Measurements from ENCODE around the gene SLC35A5. TPM values are rescaled to one million over a fixed set of nuclear protein-coding genes. Genes with fewer than 3 reads are reported as not detected.
"Not testable (repeated sequence)": the region's sequence is repeated elsewhere in the genome, so short reads cannot be mapped to it uniquely, and the experiment has no call there.

SLC35A5 gene, protein sequence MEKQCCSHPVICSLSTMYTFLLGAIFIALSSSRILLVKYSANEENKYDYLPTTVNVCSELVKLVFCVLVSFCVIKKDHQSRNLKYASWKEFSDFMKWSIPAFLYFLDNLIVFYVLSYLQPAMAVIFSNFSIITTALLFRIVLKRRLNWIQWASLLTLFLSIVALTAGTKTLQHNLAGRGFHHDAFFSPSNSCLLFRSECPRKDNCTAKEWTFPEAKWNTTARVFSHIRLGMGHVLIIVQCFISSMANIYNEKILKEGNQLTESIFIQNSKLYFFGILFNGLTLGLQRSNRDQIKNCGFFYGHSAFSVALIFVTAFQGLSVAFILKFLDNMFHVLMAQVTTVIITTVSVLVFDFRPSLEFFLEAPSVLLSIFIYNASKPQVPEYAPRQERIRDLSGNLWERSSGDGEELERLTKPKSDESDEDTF
- 40.5 and 53.6 TPM in 2 replicates for polyA plus RNA-seq (2011; rRNA removed)
- polyA minus RNA-seq (2011; rRNA and poly(A)+ RNA removed): 28.7 and 34.8 TPM in 2 replicates

DNA sequence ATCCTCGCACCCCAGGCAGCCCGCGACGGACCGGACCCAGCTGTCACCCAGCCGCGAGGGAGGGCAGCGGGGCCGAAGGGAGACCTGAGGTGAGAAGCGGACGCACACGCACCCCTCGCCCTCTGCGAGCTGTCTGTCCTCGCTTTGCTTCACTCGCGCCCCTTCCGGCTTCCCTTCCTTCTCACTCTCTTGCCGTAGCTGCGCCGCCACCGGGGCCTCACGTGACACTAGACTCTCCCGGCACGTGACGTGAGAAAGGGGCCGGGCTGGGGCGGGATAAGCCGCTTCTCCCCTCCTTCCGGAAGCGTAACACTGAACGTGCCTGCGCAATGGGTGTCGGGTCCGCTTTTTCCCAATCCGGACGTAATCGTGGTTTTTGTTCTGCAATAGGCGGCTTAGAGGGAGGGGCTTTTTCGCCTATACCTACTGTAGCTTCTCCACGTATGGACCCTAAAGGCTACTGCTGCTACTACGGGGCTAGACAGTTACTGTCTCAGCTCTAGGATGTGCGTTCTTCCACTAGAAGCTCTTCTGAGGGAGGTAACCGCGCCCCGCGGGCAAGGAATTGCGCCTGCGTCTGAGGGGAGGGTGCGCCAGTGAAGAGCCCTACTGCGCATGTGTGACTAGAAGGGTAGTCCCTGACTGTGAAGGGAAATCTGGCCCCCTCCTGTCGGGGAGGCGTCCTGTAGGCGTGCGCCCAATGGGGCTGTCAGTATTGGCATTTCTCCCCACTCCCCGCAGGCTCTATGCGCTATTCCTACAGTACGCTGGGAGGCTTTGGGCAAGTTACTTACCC is at the start of gene SLC35A5, which contains the start of gene ATG3:
Gene SLC35A5, plus strand, starts transcription at position 312 of the 796 bp plus-strand sequence. CDS start 1,359 bp downstream, outside the sequence.
Gene ATG3, minus strand, starts transcription at position 229 of the 796 bp plus-strand sequence. CDS start 434 bp downstream, outside the sequence.
- TF ChIP-seq, protein P1, sequence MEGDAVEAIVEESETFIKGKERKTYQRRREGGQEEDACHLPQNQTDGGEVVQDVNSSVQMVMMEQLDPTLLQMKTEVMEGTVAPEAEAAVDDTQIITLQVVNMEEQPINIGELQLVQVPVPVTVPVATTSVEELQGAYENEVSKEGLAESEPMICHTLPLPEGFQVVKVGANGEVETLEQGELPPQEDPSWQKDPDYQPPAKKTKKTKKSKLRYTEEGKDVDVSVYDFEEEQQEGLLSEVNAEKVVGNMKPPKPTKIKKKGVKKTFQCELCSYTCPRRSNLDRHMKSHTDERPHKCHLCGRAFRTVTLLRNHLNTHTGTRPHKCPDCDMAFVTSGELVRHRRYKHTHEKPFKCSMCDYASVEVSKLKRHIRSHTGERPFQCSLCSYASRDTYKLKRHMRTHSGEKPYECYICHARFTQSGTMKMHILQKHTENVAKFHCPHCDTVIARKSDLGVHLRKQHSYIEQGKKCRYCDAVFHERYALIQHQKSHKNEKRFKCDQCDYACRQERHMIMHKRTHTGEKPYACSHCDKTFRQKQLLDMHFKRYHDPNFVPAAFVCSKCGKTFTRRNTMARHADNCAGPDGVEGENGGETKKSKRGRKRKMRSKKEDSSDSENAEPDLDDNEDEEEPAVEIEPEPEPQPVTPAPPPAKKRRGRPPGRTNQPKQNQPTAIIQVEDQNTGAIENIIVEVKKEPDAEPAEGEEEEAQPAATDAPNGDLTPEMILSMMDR (IDR thresholded peaks at IDR 0.05; ENCODE audit: low read depth, low read length): no peak
- POLR2A ChIA-PET: interaction anchor here (0.6 to 1.0 kb wide), 5 partner anchors 67 to 452 kb away, joined by 3 to 4 read pairs (median 3); no protein-coding TSS in a partner anchor
- Histone ChIP-seq H3K27me3 (ENCODE audit: control insufficient read depth, insufficient read depth, low read length) (no peaks in the 10 kb centered on the region), H3K27ac (ENCODE audit: low read depth, low read length) (peak within 1 kb of the TSS; percentile 99), H3K4me3 (ENCODE audit: low read depth, low read length) (peak within 1 kb of the TSS; percentile 95), H3K9me3 (ENCODE audit: control insufficient read depth, insufficient read depth, low read length) (no peaks in the 10 kb centered on the region; the same call in 1 of the 2 replicates)
- DNase-seq (ENCODE audit: low read depth, low spot score): peak; percentile 98
- CTCF ChIA-PET: interaction anchor here (0.6 to 1.3 kb wide), 6 partner anchors 20 to 1482 kb away, joined by 3 to 5 read pairs (median 3); no protein-coding TSS in a partner anchor

DNA sequence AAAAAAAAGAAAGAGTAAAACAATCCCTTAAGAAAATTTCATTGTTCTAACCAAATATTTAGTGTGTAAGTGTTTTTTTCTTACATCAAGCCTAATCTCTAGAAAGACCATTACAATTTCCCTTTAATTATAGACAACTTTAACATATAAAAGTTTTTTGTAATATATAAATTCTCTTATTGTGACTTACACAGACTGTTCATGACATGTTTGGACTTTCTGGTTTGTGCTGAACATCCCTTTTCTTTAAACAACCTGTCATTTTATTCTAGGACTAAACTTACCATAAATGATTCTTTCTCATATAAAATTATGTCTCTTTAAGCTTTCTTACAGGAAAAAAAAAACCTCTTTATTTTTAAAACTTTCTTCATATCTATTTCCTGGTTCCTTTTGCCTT is 49.5 kb upstream of the SLC35A5 start:
- CTCF ChIA-PET: interaction anchor here (0.6 kb wide), 1 partner anchor 48 kb away, joined by 7 read pairs; no protein-coding TSS in a partner anchor
- TF ChIP-seq, protein P1 (IDR thresholded peaks at IDR 0.05; ENCODE audit: low read depth, low read length): no peak
- no peak overlapping the region for H3K4me3 ChIP-seq (ENCODE audit: low read depth, low read length)
- DNase-seq (ENCODE audit: low read depth, low spot score): no peak
- POLR2A ChIA-PET: no interaction called here
- no peak overlapping the region for H3K27ac ChIP-seq (ENCODE audit: low read depth, low read length)
- H3K9me3 ChIP-seq (ENCODE audit: control insufficient read depth, insufficient read depth, low read length): no peaks in the 10 kb centered on the region
- no peaks in the 10 kb centered on the region for H3K27me3 ChIP-seq (ENCODE audit: control insufficient read depth, insufficient read depth, low read length)

DNA sequence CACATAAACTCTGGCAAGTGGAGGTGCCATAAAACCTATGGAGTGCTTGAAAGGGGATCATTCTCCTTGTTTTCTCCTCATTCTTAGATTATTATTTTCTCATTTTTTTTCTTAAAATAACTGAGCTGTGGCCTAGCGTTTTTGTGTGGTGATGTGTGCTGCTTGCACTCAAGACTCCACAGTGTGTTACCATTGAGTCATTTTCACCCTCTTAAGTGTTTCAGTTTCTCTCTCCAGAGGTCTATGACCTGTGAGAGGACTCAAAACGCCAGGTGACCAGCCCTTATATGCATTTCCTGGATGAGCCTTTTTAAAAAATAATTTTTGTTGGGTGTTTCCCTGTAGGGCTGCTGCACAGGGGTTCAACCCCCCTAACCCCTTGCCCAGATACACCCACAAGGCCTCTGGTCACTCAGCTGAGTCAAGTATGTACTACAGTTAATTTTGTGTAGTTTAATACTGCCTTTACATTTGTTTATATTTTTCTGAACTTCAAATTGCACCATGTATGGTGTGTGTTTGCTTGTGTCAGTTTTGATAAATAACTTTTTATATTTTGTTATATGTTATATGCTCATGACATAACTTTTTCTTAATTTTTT is 47.2 kb upstream of the SLC35A5 start:
- no peaks in the 10 kb centered on the region for H3K9me3 ChIP-seq (ENCODE audit: control insufficient read depth, insufficient read depth, low read length)
- no peak for DNase-seq (ENCODE audit: low read depth, low spot score)
- ChIA-PET CTCF (interaction anchor here (0.9 to 1.0 kb wide), 2 partner anchors 188 to 403 kb away, joined by 3 read pairs; no protein-coding TSS in a partner anchor), POLR2A (no interaction called here)
- H3K4me3 ChIP-seq (ENCODE audit: low read depth, low read length): no peak overlapping the region
- TF ChIP-seq, protein P1 (IDR thresholded peaks at IDR 0.05; ENCODE audit: low read depth, low read length): no peak
- H3K27ac ChIP-seq (ENCODE audit: low read depth, low read length): no peak overlapping the region
- H3K27me3 ChIP-seq (ENCODE audit: control insufficient read depth, insufficient read depth, low read length): no peaks in the 10 kb centered on the region

DNA sequence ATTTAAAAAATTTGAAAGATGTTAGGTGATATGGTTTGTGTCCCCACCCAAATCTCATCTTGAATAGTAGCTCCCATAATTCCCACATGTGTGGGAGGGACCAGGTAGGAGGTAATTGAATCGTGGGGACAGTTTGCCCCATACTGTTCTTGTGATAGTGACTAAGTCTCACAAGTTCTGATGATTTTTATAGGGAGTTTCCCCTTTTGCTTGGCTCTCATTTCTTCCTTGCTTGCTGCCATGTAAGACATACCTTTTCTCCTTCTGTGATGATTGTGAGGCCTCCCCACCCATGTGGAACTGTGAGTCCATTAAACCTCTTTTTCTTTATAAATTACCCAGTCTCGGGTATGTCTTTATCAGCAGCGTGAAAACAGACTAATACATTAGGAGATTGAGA is 42.9 kb upstream of the SLC35A5 start:
- H3K27me3 ChIP-seq (ENCODE audit: control insufficient read depth, insufficient read depth, low read length); DNase-seq (ENCODE audit: low read depth, low spot score); H3K4me3 ChIP-seq (ENCODE audit: low read depth, low read length); H3K9me3 ChIP-seq (ENCODE audit: control insufficient read depth, insufficient read depth, low read length); POLR2A ChIA-PET; H3K27ac ChIP-seq (ENCODE audit: low read depth, low read length): not testable (repeated sequence)
- CTCF ChIA-PET: interaction anchor here (0.6 to 3.6 kb wide), 7 partner anchors 12 to 407 kb away, joined by 3 to 67 read pairs (median 5); partner anchors contain the start of genes CD200 and SLC9C1
